ENCODE measurements around the gene ASPHD2.

The ASPHD2 gene

GRCh38 chr22:26452236-26453016 lies 23.4 kb downstream of the ASPHD2 start:
- DNase-seq (ENCODE audit: low read depth), result no peak
- no peak for TF ChIP-seq CTCF (IDR thresholded peaks at IDR 0.05; ENCODE audit: insufficient read depth, low read depth, low read length, missing control alignments)

GRCh38 chr22:26453216-26453615 lies 24.2 kb downstream of the ASPHD2 start:
- no peak for TF ChIP-seq CTCF (IDR thresholded peaks at IDR 0.05; ENCODE audit: insufficient read depth, low read depth, low read length, missing control alignments)
- no peak for DNase-seq (ENCODE audit: low read depth)
- H3K4me3 ChIP-seq (ENCODE audit: low read depth, low read length), result no peak overlapping the region

More at GRCh38 chr22:26452236-26453016, 23.4 kb downstream of the ASPHD2 start:
- no peak overlapping the region for H3K4me3 ChIP-seq (ENCODE audit: low read depth, low read length)

- TF ChIP-seq CTCF (IDR thresholded peaks at IDR 0.05; ENCODE audit: insufficient read depth, low read depth, low read length, missing control alignments), result no peak
- H3K4me3 ChIP-seq (ENCODE audit: low read depth, low read length), result no peak overlapping the region
- DNase-seq (ENCODE audit: low read depth), result no peak
These were observed 24.9 kb downstream of the ASPHD2 start for GRCh38 chr22:26453812-26454500.

- no peak for DNase-seq (ENCODE audit: low read depth)
- no peak overlapping the region for H3K4me3 ChIP-seq (ENCODE audit: low read depth, low read length)
- no peak for TF ChIP-seq CTCF (IDR thresholded peaks at IDR 0.05; ENCODE audit: insufficient read depth, low read depth, low read length, missing control alignments)
These were observed 28.7 kb downstream of the ASPHD2 start for GRCh38 chr22:26457661-26458272.

GRCh38 chr22:26460202-26460601 lies 31.1 kb downstream of the ASPHD2 start:
- DNase-seq (ENCODE audit: low read depth), result no peak
- H3K4me3 ChIP-seq (ENCODE audit: low read depth, low read length), result no peak overlapping the region
- TF ChIP-seq CTCF (IDR thresholded peaks at IDR 0.05; ENCODE audit: insufficient read depth, low read depth, low read length, missing control alignments), result no peak

- peak; percentile 47 for DNase-seq (ENCODE audit: low read depth)
- H3K4me3 ChIP-seq (ENCODE audit: low read depth, low read length), result no peak overlapping the region
- peak; percentile 77 for TF ChIP-seq CTCF (IDR thresholded peaks at IDR 0.05; ENCODE audit: insufficient read depth, low read depth, low read length, missing control alignments)
These were observed 32.2 kb downstream of the ASPHD2 start for GRCh38 chr22:26461188-26461810.

Measured in GM12865 (cell line).